ENCODE data around the gene ZDHHC7.

The ZDHHC7 gene

DNA sequence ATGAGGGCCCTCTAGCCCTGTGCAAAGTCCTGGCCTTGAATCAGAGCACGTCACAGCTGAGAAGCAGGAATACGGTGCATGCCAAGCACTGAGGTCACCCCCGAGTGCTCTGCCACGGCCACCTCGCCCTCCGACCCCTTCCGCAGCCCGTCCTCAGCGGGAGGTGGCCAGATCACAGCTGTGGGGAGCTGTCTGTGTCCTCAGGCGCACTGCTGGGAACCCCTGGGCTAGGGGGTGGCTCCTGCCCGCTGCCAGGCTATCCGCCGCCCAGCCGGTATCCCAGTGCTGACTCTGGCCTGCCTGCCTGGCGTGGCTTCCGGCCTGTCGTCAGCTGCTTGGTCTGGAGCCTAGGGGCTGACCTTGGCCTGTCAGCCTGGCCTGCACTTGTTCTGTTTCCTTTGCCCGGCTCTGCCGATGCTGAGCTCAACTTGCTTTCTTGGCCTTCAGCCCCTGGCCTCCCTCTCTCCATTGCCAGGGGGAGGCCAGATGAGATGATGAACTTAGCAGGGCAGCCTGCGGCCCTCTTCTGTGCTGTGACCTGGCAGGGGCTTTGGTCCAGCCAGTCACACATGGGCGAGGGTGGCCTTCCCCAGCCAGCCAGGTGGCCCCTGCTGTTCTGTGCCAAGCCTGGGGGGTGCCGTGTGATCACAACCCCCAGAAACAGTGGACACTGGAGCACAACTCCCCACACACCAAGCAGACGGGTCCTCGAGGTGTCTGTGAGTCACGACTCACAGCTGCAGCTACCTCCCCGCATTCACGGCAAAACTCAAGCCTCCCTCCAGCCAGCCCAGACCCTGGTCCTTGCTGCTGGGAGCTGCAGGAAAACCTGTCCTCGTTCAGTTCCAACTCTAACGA, 77.3 kb downstream of the ZDHHC7 start:
- DNase-seq: no peak

DNA sequence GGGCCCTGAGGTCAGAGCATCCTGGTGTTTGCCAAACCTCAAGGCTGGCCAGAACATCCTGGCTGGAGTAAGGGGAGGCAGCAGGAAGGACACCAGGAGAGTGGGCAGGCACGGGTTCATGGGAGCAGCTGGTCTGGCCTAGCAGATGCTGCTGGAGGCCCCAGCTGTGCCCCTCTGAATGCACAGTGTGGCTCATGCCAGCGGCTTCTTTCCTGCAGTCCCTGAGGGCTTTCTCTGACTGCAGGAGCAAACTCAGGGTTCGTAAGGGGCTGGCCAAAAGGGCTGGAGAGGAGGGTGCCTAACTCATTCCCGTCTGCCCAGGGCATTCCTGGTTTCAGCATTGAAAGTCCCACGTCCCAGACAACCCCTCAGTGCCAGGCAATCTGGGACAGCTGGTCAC, 78.7 kb downstream of the ZDHHC7 start:
- DNase-seq: no peak

DNA sequence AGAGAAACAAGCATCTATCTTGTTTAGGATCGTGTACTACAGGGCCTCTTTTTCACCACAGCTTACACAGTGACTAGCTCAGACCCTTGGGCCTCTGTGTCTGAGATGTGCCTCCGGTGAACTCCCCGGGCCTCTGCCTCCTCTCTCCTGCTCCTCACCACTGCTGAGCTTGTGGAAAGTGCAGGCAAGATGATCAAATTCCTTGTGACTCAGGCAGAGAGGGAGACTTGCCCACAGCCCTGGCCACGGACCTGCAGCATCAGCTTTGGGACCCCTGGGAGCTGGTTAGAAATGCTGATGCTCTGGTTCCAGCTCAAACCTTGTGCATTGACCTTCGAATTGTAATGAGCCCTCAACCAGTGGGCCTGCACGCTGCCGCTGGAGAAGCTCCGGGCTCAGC, 79.8 kb downstream of the ZDHHC7 start:
- no peak for DNase-seq

DNA sequence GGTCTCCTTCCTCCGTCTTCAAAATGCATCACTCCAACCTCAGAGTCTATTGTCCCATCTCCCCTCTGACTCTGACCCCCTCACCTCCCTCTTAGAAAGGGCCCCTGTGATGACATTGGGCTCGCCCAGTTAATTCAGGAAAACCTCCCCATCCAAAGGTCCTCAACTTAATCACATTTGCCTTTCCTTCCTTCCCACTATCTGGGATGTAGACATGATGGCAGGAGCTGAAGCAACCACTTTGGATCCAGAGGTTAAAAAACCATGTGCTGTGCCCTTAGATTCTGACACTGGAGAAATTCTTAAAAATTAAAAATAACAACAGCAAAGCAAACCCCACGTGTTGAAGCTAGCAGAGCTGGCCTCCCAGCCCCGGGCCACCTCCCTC, 80.2 kb downstream of the ZDHHC7 start:
- DNase-seq: no peak

DNA sequence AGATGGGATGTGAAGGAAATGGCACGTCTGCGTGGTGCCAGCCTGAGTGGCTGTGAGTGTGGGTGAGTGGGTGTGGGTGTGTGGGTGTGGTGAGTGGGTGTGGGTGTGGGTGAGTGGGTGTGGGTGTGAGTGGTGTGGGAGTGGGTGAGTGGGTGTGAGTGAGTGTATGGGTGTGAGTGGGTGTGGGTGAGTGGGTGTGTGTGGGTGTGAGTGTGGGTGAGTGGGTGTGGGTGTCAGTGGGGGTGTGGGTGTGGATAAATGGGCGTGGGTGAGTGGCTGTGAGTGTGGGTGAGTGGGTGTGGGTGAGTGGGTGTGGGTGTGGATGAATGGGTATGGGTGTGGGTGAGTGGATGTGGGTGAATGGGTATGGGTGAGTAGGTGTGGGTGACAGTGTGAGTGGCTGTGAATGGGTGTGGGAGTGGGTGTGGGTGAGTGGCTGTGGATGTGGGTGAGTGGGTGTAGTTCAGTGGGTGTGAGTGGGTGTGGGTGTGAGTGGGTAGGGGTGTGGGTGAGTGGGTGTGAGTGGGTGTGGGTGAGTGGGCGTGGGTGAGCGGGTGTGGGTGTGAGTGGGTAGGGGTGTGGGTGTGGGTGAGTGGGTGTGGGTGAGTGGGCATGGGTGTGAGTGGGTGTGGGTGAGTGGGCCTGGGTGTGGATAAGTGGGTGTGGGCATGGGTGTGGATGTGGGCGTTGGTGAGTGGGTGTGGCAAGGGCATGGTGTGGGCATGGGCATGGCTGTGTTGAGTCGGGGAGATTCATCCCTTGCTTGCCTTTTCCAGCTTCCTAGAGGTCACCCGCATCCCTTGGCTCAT, 80.8 kb downstream of the ZDHHC7 start:
- peak; percentile 4 to 9 for DNase-seq

DNA sequence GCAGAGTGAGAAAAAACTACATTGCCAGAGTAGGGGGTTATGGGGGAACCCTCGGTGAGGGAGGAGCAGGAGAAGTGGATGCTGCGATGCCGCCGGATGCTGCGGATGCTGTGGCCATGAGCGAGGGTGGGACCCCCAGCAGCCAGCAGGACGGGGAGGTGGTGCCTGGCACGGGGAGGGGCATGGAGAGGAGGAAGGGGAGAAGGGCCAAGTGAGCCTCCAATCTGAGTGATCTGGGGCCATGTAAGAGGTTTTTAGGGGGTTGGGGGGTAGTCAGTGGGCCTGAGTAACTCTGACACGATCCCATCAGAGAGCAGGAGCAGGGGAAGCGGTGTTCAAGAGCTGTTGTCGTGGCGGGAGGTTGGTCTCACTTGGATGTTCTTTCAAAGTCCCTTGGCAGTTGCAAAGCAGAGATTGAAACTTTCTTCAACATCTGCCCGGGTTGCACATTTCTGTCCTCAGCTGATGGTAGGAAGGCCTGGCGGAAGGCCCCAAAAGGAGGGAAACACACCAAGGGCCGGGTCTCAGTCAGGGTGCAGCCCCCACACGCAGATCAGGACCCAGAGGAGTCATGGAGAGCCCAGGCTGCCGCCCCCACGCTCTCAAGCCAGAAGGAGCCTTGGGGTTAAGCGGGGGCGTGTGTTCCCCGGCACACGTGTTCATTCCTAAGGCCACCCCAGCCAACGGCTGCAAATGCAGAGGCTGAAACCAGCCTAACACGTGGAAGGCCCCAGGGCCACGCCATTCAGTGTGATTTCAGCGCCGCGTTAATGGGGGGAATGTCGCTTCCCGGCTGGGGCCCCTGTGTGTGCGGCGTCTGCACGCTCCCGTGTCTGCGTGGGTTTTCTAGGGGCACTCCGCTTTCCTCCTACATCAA, 81.7 kb downstream of the ZDHHC7 start:
- no peak for DNase-seq

DNA sequence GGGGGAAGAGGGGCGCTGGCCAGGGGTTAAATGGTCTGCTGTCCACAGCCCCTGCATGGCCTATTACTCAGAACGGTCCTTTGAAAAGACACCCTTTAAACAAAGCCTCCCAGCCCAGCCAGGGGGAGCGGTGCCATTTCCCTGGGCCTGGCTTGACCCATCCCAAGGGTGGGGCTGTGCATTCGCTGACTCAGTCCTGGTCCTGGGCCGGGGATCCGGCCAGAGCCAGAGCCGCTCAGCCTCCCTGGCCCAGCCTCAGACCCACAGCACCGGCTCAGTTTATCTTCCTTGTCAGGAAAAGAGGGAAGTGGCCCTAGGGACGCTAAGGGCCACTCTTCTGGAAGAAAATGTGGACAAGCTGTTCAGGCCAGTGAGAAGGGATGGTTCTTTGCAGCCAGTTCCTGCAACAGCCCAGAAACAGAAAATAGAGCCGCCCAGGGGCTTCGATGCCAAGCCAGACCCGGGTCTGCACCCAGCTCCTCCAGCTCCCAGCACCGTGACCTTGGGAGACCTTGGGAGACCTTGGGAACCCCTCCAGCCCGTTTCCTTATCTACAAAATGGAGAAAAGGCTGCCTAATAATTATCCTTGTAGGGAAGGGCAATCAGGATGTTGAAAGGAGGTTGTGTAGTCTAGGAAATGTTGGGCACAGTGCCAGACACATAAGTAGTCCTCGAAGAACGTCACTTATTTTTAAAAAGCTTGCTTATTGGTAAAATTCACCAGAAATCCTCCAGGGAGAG, 82.5 kb downstream of the ZDHHC7 start:
- DNase-seq: no peak

DNA sequence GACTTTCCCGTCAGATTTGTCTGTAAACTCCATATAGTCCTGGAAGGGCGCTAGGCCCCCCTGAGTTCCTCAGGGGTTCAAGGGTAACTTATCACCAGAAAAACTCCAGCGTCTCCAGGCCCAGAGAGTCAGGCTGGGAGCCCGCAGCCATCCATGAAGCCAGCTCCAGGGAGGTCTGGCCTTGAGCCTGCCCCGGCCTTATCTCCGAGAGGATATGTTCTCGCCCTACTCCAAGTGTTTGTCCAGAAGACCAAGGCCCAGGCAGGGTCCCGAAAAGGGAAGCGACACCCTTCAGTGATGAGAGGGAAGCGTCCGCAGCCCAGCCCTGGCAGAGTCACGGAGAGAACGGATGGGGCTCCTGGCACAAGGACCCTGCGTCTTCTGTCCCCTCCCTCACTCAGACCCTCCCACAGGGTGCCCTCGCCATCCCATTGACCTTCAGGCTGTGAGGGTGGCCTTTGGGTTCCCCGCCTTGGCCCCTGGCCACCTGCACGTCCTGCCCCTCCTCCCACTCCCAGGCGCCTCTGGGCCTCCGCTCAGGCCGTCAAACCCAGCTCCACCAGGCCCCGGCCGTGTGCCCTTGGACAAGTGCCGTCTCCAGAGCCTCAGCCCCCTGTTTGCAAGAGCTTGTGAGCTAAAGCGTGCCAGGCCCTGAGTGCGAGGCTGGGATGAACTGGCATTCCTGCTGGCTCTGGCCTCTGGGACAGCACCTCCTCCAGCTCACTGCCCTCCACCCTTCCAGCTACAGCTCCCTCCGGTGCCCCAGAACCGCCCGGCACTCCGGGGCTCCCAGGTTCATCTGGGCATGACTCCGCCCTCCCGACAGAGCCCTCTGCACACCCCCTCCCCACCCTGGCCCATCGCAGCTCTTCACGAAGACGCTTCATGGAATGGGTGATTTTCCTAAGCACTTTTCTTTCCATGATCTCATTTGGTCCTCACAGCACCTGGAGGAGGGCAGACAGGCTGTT, 83.4 kb downstream of the ZDHHC7 start:
- DNase-seq: no peak

DNA sequence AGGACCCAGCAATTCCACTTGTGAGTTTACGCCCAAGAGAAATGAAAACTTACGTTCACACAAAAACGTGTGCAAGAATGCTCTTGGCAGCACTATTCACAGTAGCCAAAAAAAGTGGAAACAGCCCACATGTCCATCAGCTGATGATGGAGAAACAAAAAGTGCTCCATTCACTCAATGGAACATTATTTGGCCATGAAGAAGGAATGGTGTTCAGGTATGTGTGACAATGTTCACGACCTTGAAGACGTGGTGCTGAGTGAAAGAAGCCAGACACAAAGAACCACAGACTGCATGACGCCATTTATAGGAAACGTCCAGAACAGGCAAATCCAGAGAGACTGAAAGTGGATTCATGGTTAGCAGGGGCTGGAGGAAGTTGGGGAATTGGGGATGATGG, 84.9 kb downstream of the ZDHHC7 start:
- DNase-seq: no peak

DNA sequence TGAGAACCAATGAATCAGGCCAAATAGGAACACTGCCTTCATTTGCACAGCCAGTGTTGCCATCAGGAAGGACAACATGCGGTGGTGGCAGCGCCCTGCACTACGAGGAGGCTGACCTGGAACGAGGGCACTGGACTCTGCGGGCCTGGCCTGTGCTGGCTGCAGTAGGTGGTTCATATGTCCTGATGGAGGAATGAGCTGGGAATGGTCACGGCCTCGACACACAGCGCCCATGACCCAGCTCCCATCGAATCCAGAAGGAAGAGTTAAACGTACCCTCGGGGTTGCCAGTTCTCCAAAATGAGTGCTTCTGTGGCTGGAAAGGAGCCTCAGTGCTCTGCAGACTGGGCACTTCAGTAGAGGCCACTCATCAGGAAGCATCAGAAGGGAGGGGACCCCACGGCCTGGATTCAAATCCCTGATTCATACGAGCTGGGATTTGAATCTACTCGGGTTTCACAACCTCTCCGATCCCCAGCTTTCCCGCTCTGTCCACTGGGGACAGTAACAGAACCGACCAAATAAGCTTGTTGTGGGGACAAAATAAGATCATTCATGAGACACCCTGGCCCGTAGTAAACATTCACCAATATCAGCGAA, 85.5 kb downstream of the ZDHHC7 start:
- DNase-seq: no peak

DNA sequence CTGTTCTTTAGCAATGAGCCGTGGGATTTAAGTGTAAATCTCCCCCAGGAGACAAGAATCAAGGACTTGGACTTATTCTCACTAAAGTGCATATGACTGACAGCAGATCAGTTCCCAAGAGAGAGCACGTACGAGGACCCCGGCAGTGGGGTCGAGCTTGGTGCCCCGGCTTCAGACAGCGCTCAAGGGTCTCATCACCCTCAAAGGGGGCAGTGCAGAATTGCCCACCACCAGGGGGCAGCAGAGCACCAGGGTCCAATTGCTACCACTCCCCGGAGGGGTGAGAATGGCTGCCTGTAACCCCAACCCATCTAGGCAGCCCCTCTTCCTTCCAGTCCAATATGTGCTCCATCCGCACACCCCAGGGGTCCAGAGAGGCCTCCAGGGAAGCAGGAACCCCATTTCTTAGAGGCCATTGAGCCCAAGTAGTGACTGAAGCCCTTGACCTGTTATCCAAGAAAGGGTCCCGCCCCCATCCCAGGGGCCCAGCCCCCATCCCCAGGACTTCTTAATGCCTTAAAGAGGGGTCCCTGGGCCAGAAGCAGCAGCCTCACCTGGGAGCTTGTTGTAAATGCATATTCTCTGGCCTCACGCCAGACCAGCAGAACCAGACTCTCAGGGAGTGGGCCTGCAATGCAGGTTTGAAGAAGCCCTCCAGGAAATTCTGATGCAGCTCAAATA, 86.1 kb downstream of the ZDHHC7 start:
- peak; percentile 65 to 67 for DNase-seq

DNA sequence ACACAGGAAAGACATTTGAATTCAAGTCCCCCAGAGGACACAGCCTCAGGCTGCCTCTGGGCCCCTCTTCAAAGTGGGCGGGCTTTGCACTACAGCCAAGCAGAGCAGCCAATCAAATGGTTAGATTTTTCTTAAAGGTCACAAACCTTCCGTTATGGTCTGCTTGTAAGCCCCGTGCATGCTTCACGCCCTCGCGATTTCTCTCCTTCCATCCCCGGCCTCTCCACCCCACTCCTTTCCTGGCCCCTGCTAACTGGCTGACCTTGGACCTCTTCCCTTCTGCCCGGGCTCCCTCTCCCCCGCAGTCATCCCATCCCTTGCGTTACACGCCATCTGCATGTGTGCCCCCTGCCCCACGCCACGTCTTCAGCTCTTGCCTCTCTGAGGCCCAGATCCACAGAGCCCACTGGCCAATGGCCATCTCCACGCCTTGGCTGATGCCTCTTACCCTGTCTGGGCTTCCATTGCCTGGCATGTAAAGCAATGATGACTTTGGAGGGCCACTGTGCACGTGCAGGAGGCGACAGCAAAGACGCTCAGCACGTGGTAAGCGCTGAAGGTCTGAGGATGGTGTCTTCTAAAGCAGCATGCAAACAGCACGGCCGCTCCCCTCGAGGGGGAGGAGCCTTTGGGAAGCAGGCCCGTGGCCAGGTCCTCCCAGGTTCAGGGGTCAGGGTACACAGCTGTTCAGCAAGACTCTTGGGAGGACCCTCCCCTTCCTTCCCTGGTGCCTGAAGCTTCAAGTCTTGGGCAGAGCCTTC, 86.8 kb downstream of the ZDHHC7 start:
- DNase-seq: no peak
